Measurements from ENCODE around the gene PIWIL4.
"Not testable (repeated sequence)": the region's sequence is repeated elsewhere in the genome, so short reads cannot be mapped to it uniquely, and the experiment has no call there.

The PIWIL4 gene

GRCh38 chr11:94585399-94585798, 18.2 kb downstream of the PIWIL4 start:
- ATAC-seq: no peak

GRCh38 chr11:94586546-94586945, 19.4 kb downstream of the PIWIL4 start:
- ATAC-seq (no peak), DNase-seq (no peak)

More at GRCh38 chr11:94585399-94585798, 18.2 kb downstream of the PIWIL4 start:
- DNase-seq: no peak

- ATAC-seq (no peak), DNase-seq (no peak)
Observed at GRCh38 chr11:94586978-94587377, 19.8 kb downstream of the PIWIL4 start.

- no peak for ATAC-seq
Observed at GRCh38 chr11:94588366-94588942, 21.3 kb downstream of the PIWIL4 start.

GRCh38 chr11:94590352-94591041, 23.3 kb downstream of the PIWIL4 start:
- ATAC-seq (no peak), DNase-seq (no peak)

More at GRCh38 chr11:94588366-94588942, 21.3 kb downstream of the PIWIL4 start:
- no peak for DNase-seq

GRCh38 chr11:94593030-94593429, 25.9 kb downstream of the PIWIL4 start:
- no peak for DNase-seq
- ATAC-seq: no peak

GRCh38 chr11:94595076-94595475, 27.9 kb downstream of the PIWIL4 start:
- ATAC-seq: no peak
- DNase-seq: no peak

GRCh38 chr11:94597896-94598295, 30.7 kb downstream of the PIWIL4 start:
- ATAC-seq: no peak
- DNase-seq: no peak

GRCh38 chr11:94599510-94599909, 32.3 kb downstream of the PIWIL4 start:
- ATAC-seq (no peak), DNase-seq (no peak)

GRCh38 chr11:94602430-94603372, 35.5 kb downstream of the PIWIL4 start:
- peak; percentile 59 for ATAC-seq
- DNase-seq: peak; percentile 33

- no peak for ATAC-seq
- DNase-seq: no peak
Observed at GRCh38 chr11:94603587-94603986, 36.4 kb downstream of the PIWIL4 start.

GRCh38 chr11:94604482-94604881, 37.3 kb downstream of the PIWIL4 start:
- no peak for ATAC-seq

GRCh38 chr11:94613120-94613519, 46.0 kb downstream of the PIWIL4 start:
- no peak for DNase-seq
- ATAC-seq: no peak

More at GRCh38 chr11:94604482-94604881, 37.3 kb downstream of the PIWIL4 start:
- DNase-seq: no peak

- DNase-seq (peak; percentile 41), ATAC-seq (peak; percentile 84)
Observed at GRCh38 chr11:94623120-94623735, 56.1 kb downstream of the PIWIL4 start.

GRCh38 chr11:94625422-94625821, 58.3 kb downstream of the PIWIL4 start:
- not testable (repeated sequence) for ATAC-seq, DNase-seq

GRCh38 chr11:94627003-94627560, 59.9 kb downstream of the PIWIL4 start:
- ATAC-seq, DNase-seq: not testable (repeated sequence)

GRCh38 chr11:94629741-94630140, 62.6 kb downstream of the PIWIL4 start:
- DNase-seq (no peak), ATAC-seq (no peak)

GRCh38 chr11:94630221-94630620, 63.1 kb downstream of the PIWIL4 start:
- ATAC-seq (no peak), DNase-seq (no peak)

GRCh38 chr11:94632356-94632755, 65.2 kb downstream of the PIWIL4 start:
- DNase-seq: no peak
- ATAC-seq: no peak

- no peak for ATAC-seq
- DNase-seq: no peak
Observed at GRCh38 chr11:94635072-94635471, 67.9 kb downstream of the PIWIL4 start.

- DNase-seq: no peak
- ATAC-seq: no peak
Observed at GRCh38 chr11:94636388-94636949, 69.3 kb downstream of the PIWIL4 start.

All from stimulated activated naive CD8-positive, alpha-beta T cell treated with anti-CD3 and anti-CD28 coated beads, Interleukin-15, Interleukin-2, amounts not matched to agents 100 U/mL and 50 U/mL, for 24 hours (primary cell).